ENCODE data around the gene GPR17.

Gene GPR17

GRCh38 chr2:127681976-127682857, 36.3 kb downstream of the GPR17 start:
- Histone ChIP-seq H3K27me3 (ENCODE audit: control insufficient read depth, low read length) (peaks cover 39% of the 10 kb centered on the region), H3F3A (ENCODE audit: control insufficient read depth, insufficient read depth) (no peaks in the 10 kb centered on the region), H3K4me1 (ENCODE audit: control insufficient read depth, low read length) (peaks cover 2% of the 10 kb centered on the region; the same call in 1 of the 2 replicates), H3K4me2 (ENCODE audit: low read length) (no peak overlapping the region), H3K9me2 (replicated peaks; ENCODE audit: control insufficient read depth, low read length) (no peaks in the 10 kb centered on the region), H3K27ac (ENCODE audit: low read depth, low read length) (no peak overlapping the region), H3K36me3 (ENCODE audit: control insufficient read depth, low read length) (no peaks in the 10 kb centered on the region), H4K20me1 (ENCODE audit: control insufficient read depth, insufficient read depth, low read depth, low read length) (no peaks in the 10 kb centered on the region), H3K4me3 (ENCODE audit: low read length) (no peak overlapping the region), H3K79me2 (ENCODE audit: control insufficient read depth, low read length) (no peaks in the 10 kb centered on the region), H3K9me3 (ENCODE audit: control insufficient read depth, insufficient read depth, low read length) (no peaks in the 10 kb centered on the region)
- no peak for TF ChIP-seq EZH2phosphoT487 (IDR thresholded peaks at IDR 0.05; ENCODE audit: borderline replicate concordance, low read length)
- TF ChIP-seq, protein P1, sequence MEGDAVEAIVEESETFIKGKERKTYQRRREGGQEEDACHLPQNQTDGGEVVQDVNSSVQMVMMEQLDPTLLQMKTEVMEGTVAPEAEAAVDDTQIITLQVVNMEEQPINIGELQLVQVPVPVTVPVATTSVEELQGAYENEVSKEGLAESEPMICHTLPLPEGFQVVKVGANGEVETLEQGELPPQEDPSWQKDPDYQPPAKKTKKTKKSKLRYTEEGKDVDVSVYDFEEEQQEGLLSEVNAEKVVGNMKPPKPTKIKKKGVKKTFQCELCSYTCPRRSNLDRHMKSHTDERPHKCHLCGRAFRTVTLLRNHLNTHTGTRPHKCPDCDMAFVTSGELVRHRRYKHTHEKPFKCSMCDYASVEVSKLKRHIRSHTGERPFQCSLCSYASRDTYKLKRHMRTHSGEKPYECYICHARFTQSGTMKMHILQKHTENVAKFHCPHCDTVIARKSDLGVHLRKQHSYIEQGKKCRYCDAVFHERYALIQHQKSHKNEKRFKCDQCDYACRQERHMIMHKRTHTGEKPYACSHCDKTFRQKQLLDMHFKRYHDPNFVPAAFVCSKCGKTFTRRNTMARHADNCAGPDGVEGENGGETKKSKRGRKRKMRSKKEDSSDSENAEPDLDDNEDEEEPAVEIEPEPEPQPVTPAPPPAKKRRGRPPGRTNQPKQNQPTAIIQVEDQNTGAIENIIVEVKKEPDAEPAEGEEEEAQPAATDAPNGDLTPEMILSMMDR (IDR thresholded peaks at IDR 0.05; ENCODE audit: low read depth, low read length, poor library complexity, severe bottlenecking) = no peak

GRCh38 chr2:127683056-127683455, 37.1 kb downstream of the GPR17 start:
- Histone ChIP-seq H3K27ac (ENCODE audit: low read depth, low read length) (no peak overlapping the region), H3K9me3 (ENCODE audit: control insufficient read depth, insufficient read depth, low read length) (no peaks in the 10 kb centered on the region; the same call in 1 of the 2 replicates), H3F3A (ENCODE audit: control insufficient read depth, insufficient read depth) (no peaks in the 10 kb centered on the region)

DNA sequence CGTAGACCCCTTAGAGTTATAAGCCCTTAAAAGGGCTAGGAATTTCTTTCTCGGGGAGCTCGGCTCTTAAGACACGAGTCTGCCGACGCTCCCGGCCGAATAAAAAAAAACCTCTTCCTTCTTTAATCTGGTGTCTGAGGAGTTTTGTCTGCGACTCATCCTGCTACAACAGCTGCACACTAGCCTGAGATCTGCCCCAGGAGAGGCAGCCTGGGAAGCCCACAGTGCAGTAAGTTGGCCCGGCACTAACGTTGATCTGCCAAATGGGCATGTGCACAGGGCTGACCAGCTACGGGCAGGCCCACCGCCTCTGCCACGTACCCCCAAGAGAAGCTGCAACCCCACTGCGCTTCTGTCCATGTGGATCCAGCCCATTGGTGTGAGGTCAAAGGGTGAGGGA, 37.8 kb downstream of the GPR17 start:
- peaks cover 2% of the 10 kb centered on the region; the same call in 1 of the 2 replicates for H3K4me1 ChIP-seq (ENCODE audit: control insufficient read depth, low read length)
- no peaks in the 10 kb centered on the region for H4K20me1 ChIP-seq (ENCODE audit: control insufficient read depth, insufficient read depth, low read depth, low read length)
- no peaks in the 10 kb centered on the region for H3K79me2 ChIP-seq (ENCODE audit: control insufficient read depth, low read length)
- peaks cover 30% of the 10 kb centered on the region for H3K27me3 ChIP-seq (ENCODE audit: control insufficient read depth, low read length)
- H3K9me2 ChIP-seq (replicated peaks; ENCODE audit: control insufficient read depth, low read length) = no peaks in the 10 kb centered on the region
- H3K9me3 ChIP-seq (ENCODE audit: control insufficient read depth, insufficient read depth, low read length) = peaks cover 6% of the 10 kb centered on the region; the same call in 1 of the 2 replicates
- H3K4me3 ChIP-seq (ENCODE audit: low read length) = no peak overlapping the region
- H3K4me2 ChIP-seq (ENCODE audit: low read length) = no peak overlapping the region
- H3F3A ChIP-seq (ENCODE audit: control insufficient read depth, insufficient read depth) = no peaks in the 10 kb centered on the region
- no peaks in the 10 kb centered on the region for H3K36me3 ChIP-seq (ENCODE audit: control insufficient read depth, low read length)
- TF ChIP-seq, protein P1 (IDR thresholded peaks at IDR 0.05; ENCODE audit: low read depth, low read length, poor library complexity, severe bottlenecking) = no peak
- TF ChIP-seq EZH2phosphoT487 (IDR thresholded peaks at IDR 0.05; ENCODE audit: borderline replicate concordance, low read length) = no peak
- H3K27ac ChIP-seq (ENCODE audit: low read depth, low read length) = no peak overlapping the region

More at GRCh38 chr2:127683056-127683455, 37.1 kb downstream of the GPR17 start:
- Histone ChIP-seq H3K36me3 (ENCODE audit: control insufficient read depth, low read length) (no peaks in the 10 kb centered on the region), H3K4me3 (ENCODE audit: low read length) (no peak overlapping the region), H3K4me1 (ENCODE audit: control insufficient read depth, low read length) (peaks cover 2% of the 10 kb centered on the region; the same call in 1 of the 2 replicates), H3K27me3 (ENCODE audit: control insufficient read depth, low read length) (peaks cover 31% of the 10 kb centered on the region), H3K9me2 (replicated peaks; ENCODE audit: control insufficient read depth, low read length) (no peaks in the 10 kb centered on the region), H4K20me1 (ENCODE audit: control insufficient read depth, insufficient read depth, low read depth, low read length) (no peaks in the 10 kb centered on the region), H3K79me2 (ENCODE audit: control insufficient read depth, low read length) (no peaks in the 10 kb centered on the region), H3K4me2 (ENCODE audit: low read length) (no peak overlapping the region)
- TF ChIP-seq EZH2phosphoT487 (IDR thresholded peaks at IDR 0.05; ENCODE audit: borderline replicate concordance, low read length) = no peak
- TF ChIP-seq, protein P1 (IDR thresholded peaks at IDR 0.05; ENCODE audit: low read depth, low read length, poor library complexity, severe bottlenecking) = no peak

Data from DOHH2 (cell line).